OCI-LY1 (cell line): ENCODE results near the gene TGFB2.

ENCODE experiments used
- H2AFZ ChIP-seq: fragments of 200-600 bp; sonication (generic), shearing (Covaris generic); 2 replicates; pipeline ENCODE4 v1.6.0; 2014; ENCODE audit warnings: antibody characterized with exemption, mild to moderate bottlenecking, low read length
- H3F3A ChIP-seq: fragments of 200-600 bp; sonication (generic), shearing (Covaris generic); 2 replicates; pipeline ENCODE4 v1.6.0; 2014; ENCODE audit warnings: mild to moderate bottlenecking, antibody characterized with exemption, low read length, moderate library complexity; ENCODE audit not compliant: insufficient read depth
- H3K27ac ChIP-seq: fragments of 200-600 bp; sonication (generic); 2 replicates; pipeline ENCODE4 v1.5.1; 2014; ENCODE audit warnings: low read length, mixed run types, mild to moderate bottlenecking, low read depth; ENCODE audit not compliant: poor library complexity, severe bottlenecking
- H3K27me3 ChIP-seq: fragments of 200-600 bp; sonication (generic); 2 replicates; pipeline ENCODE4 v1.6.0; 2014; ENCODE audit warnings: antibody characterized with exemption, mild to moderate bottlenecking, low read length, moderate library complexity; ENCODE audit not compliant: insufficient read depth
- H3K36me3 ChIP-seq: fragments of 200-600 bp; sonication (generic); 2 replicates; pipeline ENCODE4 v1.6.1; 2014; ENCODE audit warnings: mild to moderate bottlenecking, antibody characterized with exemption, low read length, moderate library complexity, mixed read lengths; ENCODE audit not compliant: insufficient read depth
- H3K4me1 ChIP-seq: fragments of 200-600 bp; sonication (generic); 2 replicates; pipeline ENCODE4 v1.5.1; 2014; ENCODE audit warnings: mild to moderate bottlenecking, low read length, moderate library complexity; ENCODE audit not compliant: insufficient read depth, severe bottlenecking
- H3K4me2 ChIP-seq: fragments of 200-600 bp; sonication (generic), shearing (Covaris generic); 2 replicates; pipeline ENCODE4 v1.6.1; 2014; ENCODE audit warnings: low read length
- H3K4me3 ChIP-seq: fragments of 200-600 bp; sonication (generic); 2 replicates; pipeline ENCODE4 v1.5.1; 2014; ENCODE audit warnings: low read length, low read depth, mild to moderate bottlenecking, mixed read lengths; ENCODE audit not compliant: poor library complexity, severe bottlenecking
- H3K79me2 ChIP-seq: fragments of 200-600 bp; shearing (Covaris generic); 2 replicates; pipeline ENCODE4 v1.6.1; 2016; ENCODE audit warnings: mixed run types, low read length, mixed read lengths; ENCODE audit not compliant: insufficient read depth
- H3K9ac ChIP-seq: fragments of 200-600 bp; sonication (generic), shearing (Covaris generic); 2 replicates; pipeline ENCODE4 v1.6.1; 2014; ENCODE audit warnings: mild to moderate bottlenecking, low read length, mixed read lengths
- H3K9me2 ChIP-seq: fragments of 200-600 bp; sonication (generic), shearing (Covaris generic); 2 replicates; pipeline ENCODE4 v1.6.1; 2014; ENCODE audit warnings: low read depth, mild to moderate bottlenecking, low read length, mixed read lengths
- H3K9me3 ChIP-seq: fragments of 200-600 bp; shearing (Covaris generic); 2 replicates; pipeline ENCODE4 v1.6.1; 2014; ENCODE audit warnings: low read length, mixed read lengths
- H4K20me1 ChIP-seq: fragments of 200-600 bp; sonication (generic), shearing (Covaris generic); 2 replicates; pipeline ENCODE4 v1.6.0; 2016; ENCODE audit warnings: mild to moderate bottlenecking, low read length; ENCODE audit not compliant: insufficient read depth
- CTCF ChIP-seq: fragments of 200-600 bp; sonication (generic), shearing (Covaris generic); IDR thresholded peaks from 2 replicates; pipeline ENCODE4 v1.5.1; 2017; ENCODE audit warnings: mild to moderate bottlenecking, antibody characterized with exemption, low read length, moderate library complexity, mixed read lengths
- EZH2 ChIP-seq: fragments of 200-600 bp; sonication (generic), shearing (Covaris generic); IDR thresholded peaks from 2 replicates; pipeline ENCODE4 v1.8.0; 2017; ENCODE audit warnings: borderline replicate concordance, mixed run types, mild to moderate bottlenecking, antibody characterized with exemption, low read length, moderate library complexity, mixed read lengths

The TGFB2 gene

DNA sequence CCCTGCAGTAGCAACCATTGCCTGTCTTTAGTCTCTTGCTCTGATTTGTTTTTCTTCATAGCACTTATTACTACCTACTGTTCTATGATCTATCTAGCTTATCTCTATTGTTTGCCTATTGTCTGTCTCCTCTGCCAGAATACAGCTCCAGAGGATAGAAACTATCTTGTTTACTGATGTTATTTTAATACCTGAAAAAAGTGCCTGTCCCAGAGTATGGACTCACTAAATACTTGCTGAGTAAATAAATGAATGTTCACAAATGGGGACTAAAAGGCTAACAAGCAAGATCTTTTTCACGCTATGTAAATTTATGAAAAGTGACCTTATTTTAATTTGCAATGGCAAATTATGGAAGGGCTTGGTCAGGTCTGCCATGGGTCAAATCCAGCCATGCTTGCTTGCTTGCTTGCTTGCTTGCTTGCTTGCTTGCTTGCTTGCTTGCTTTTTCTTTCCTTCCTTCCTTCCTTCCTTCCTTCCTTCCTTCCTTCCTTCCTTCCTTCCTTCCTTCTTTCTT, 145.3 kb downstream of the TGFB2 start:
- no peaks in the 10 kb centered on the region for H3K9me3 ChIP-seq
- no peaks in the 10 kb centered on the region for H3K79me2 ChIP-seq
- H3K27me3 ChIP-seq, result no peaks in the 10 kb centered on the region
- no peaks in the 10 kb centered on the region for H3F3A ChIP-seq
- no peak overlapping the region for H3K4me2 ChIP-seq
- no peak overlapping the region for H3K27ac ChIP-seq
- no peak overlapping the region for H2AFZ ChIP-seq
- no peaks in the 10 kb centered on the region for H3K36me3 ChIP-seq
- no peak overlapping the region for H3K9ac ChIP-seq
- no peaks in the 10 kb centered on the region for H3K4me1 ChIP-seq
- H3K9me2 ChIP-seq, result no peaks in the 10 kb centered on the region
- no peaks in the 10 kb centered on the region for H4K20me1 ChIP-seq
- H3K4me3 ChIP-seq, result no peak overlapping the region
- TF ChIP-seq CTCF, result no peak
- TF ChIP-seq EZH2, result no peak

DNA sequence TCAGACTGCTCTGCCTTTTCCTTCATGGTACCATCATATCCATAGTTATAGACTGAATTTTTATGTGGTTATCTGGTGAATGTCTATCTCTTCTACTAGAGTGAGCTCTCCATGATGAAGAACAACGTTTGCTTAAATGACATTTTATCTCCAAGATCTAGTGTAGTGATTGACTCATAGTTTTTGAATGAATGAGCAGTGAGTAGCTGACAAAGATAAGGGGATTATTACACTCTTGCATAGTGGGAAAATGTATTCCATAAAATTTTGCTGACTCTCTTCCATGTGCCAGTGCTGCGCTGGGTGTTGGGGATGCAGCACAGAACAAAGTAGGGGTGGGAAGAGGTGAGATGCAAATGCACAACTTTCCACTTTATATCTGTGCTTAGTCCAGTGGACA, 147.7 kb downstream of the TGFB2 start:
- Histone ChIP-seq H3K4me1 (no peaks in the 10 kb centered on the region), H3F3A (no peaks in the 10 kb centered on the region), H3K9me3 (no peaks in the 10 kb centered on the region), H3K27ac (no peak overlapping the region), H3K9ac (no peak overlapping the region), H3K27me3 (no peaks in the 10 kb centered on the region), H3K4me3 (no peak overlapping the region), H3K79me2 (no peaks in the 10 kb centered on the region), H3K36me3 (no peaks in the 10 kb centered on the region), H3K9me2 (no peaks in the 10 kb centered on the region), H2AFZ (no peak overlapping the region), H4K20me1 (no peaks in the 10 kb centered on the region), H3K4me2 (no peak overlapping the region)
- no peak for TF ChIP-seq CTCF
- no peak for TF ChIP-seq EZH2

- no peak overlapping the region for H3K27ac ChIP-seq
- H3K9me2 ChIP-seq, result no peaks in the 10 kb centered on the region
- H2AFZ ChIP-seq, result no peak overlapping the region
- H3K9me3 ChIP-seq, result no peaks in the 10 kb centered on the region
- TF ChIP-seq EZH2, result no peak
- H4K20me1 ChIP-seq, result no peaks in the 10 kb centered on the region
- no peaks in the 10 kb centered on the region for H3F3A ChIP-seq
- H3K4me3 ChIP-seq, result no peak overlapping the region
- no peaks in the 10 kb centered on the region for H3K79me2 ChIP-seq
- no peaks in the 10 kb centered on the region for H3K4me1 ChIP-seq
- no peaks in the 10 kb centered on the region for H3K36me3 ChIP-seq
- no peak overlapping the region for H3K9ac ChIP-seq
- no peaks in the 10 kb centered on the region for H3K27me3 ChIP-seq
- H3K4me2 ChIP-seq, result no peak overlapping the region
Measured at GRCh38 chr1:218493986-218494385, 148.8 kb downstream of the TGFB2 start.
